H1 (cell line): ENCODE results near the gene UTP25. TPM values are rescaled to one million over a fixed set of nuclear protein-coding genes. Genes with fewer than 3 reads are reported as not detected.

ENCODE experiments used
- BACH1 ChIP-seq: IDR thresholded peaks from 2 replicates; pipeline ENCODE4 v1.6.1; 2012; ENCODE audit warnings: low read length, improper control_type of control experiment
- BCL11A ChIP-seq, 2 experiments: IDR thresholded peaks; one replicate each; pipeline ENCODE4 v1.6.1; 2011; ENCODE audit warnings: low read depth in 2 of 2, low read length in 2 of 2, mild to moderate bottlenecking in 2 of 2
- BRCA1 ChIP-seq: IDR thresholded peaks from 2 replicates; pipeline ENCODE4 v1.6.1; 2012; ENCODE audit warnings: low read depth, low read length, improper control_type of control experiment
- CHD2 ChIP-seq: IDR thresholded peaks from 2 replicates; pipeline ENCODE4 v1.6.1; 2012; ENCODE audit warnings: low read length, improper control_type of control experiment
- JUN ChIP-seq: IDR thresholded peaks from 2 replicates; pipeline ENCODE4 v1.6.1; 2011; ENCODE audit warnings: low read depth, mild to moderate bottlenecking, improper control_type of control experiment, low read length
- NANOG ChIP-seq: IDR thresholded peaks from 2 replicates; pipeline ENCODE4 v1.6.1; 2011; ENCODE audit warnings: low read length, low read depth, mild to moderate bottlenecking, inconsistent platforms; ENCODE audit not compliant: insufficient read depth, poor library complexity, severe bottlenecking
- PHF8 ChIP-seq: fragments of 200-600 bp; sonication (generic); conservative IDR thresholded peaks from 2 replicates; pipeline ENCODE4 v1.7.1; 2012; ENCODE audit warnings: low read depth, mild to moderate bottlenecking, inconsistent platforms, low read length, moderate library complexity
- POLR2A ChIP-seq, 2 experiments: IDR thresholded peaks; 1 replicate in 1 of 2; 2 replicates in 1 of 2; pipeline ENCODE4 v1.6.1; 2011; ENCODE audit warnings: low read depth in 2 of 2, low read length in 2 of 2, mild to moderate bottlenecking in 2 of 2; ENCODE audit errors: control extremely low read depth in 1 of 2
- RNF2 ChIP-seq: fragments of 200-900, 300-1000 bp; sonication (generic); IDR thresholded peaks from 2 replicates; pipeline ENCODE4 v1.7.1; 2016; ENCODE audit warnings: borderline replicate concordance, low read depth, mild to moderate bottlenecking, antibody characterized with exemption, low read length; ENCODE audit not compliant: poor library complexity, severe bottlenecking; ENCODE audit errors: missing control alignments
- SP2 ChIP-seq: IDR thresholded peaks from 2 replicates; pipeline ENCODE4 v1.6.1; 2012; ENCODE audit warnings: mild to moderate bottlenecking, low read length, inconsistent platforms
- TAF7 ChIP-seq: optimal IDR thresholded peaks from 2 replicates; pipeline ENCODE3; 2011; ENCODE audit warnings: low read depth, mild to moderate bottlenecking, inconsistent platforms, low read length, moderate library complexity, borderline replicate concordance
- TEAD4 ChIP-seq: IDR thresholded peaks from 2 replicates; pipeline ENCODE4 v1.6.1; 2012; ENCODE audit warnings: low read depth, low read length, inconsistent platforms, mixed read lengths
- polyA plus RNA-seq, 7 experiments: library from polyadenylated mRNA; depleted of rRNA in 3 of 7; stranded (reverse) in 5 of 7; unstranded in 2 of 7; fragments of >200 nt in 5 of 7; fragments of 200-250 nt in 2 of 7; gene quantifications; 1 replicate in 5 of 7; 2 replicates in 1 of 7; 4 replicates in 1 of 7; pipeline versions ENCODE4 v1.2.1 to v1.2.3, GENCODE V29; 2011 to 2013; ENCODE audit warnings: missing spikeins in 2 of 7, mixed read lengths in 2 of 7
- total RNA-seq: library from RNA; stranded (reverse); fragmentation: NEBNext Ultra II Directional; extraction: Animal tissue kit (Norgen Biotek cat#: 25700); gene quantifications from 2 replicates; pipeline ENCODE4 v1.2.1, GENCODE V29; 2021
- TF ChIP-seq, protein P1 (sequence below): fragments of 300-600 bp; sonication (generic); IDR thresholded peaks from 2 replicates; pipeline ENCODE4 v1.7.1; 2012; ENCODE audit warnings: low read length, moderate library complexity, mild to moderate bottlenecking, inconsistent platforms; ENCODE audit not compliant: insufficient replicate concordance

UTP25 gene
- total and polyA plus RNA-seq, 2 of the 8 experiments (the other 6 are each of a cell fraction or from before 2014, with no cell fraction given), result 4.0 to 7.6 TPM

DNA sequence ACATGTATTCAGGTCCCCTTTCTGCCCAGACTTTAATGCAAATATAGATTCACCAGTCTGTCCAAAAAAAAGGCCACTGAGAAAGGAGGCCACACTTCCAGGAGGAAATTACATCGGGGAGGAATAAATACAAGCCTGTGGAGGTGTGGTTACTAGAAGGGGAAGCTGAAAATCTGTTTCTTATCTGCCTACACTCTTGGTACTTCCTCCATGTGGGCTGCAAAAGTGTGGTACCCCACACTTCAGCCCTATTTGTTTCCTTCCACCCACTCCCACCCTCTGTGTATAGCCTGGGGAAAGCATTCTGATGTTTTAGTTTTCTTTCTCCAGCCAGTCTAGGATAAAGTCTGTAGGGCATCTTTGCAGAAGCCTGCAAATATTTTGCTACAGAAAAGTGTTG lies 38.4 kb downstream of the UTP25 start (continued):
- TF ChIP-seq, protein P1, sequence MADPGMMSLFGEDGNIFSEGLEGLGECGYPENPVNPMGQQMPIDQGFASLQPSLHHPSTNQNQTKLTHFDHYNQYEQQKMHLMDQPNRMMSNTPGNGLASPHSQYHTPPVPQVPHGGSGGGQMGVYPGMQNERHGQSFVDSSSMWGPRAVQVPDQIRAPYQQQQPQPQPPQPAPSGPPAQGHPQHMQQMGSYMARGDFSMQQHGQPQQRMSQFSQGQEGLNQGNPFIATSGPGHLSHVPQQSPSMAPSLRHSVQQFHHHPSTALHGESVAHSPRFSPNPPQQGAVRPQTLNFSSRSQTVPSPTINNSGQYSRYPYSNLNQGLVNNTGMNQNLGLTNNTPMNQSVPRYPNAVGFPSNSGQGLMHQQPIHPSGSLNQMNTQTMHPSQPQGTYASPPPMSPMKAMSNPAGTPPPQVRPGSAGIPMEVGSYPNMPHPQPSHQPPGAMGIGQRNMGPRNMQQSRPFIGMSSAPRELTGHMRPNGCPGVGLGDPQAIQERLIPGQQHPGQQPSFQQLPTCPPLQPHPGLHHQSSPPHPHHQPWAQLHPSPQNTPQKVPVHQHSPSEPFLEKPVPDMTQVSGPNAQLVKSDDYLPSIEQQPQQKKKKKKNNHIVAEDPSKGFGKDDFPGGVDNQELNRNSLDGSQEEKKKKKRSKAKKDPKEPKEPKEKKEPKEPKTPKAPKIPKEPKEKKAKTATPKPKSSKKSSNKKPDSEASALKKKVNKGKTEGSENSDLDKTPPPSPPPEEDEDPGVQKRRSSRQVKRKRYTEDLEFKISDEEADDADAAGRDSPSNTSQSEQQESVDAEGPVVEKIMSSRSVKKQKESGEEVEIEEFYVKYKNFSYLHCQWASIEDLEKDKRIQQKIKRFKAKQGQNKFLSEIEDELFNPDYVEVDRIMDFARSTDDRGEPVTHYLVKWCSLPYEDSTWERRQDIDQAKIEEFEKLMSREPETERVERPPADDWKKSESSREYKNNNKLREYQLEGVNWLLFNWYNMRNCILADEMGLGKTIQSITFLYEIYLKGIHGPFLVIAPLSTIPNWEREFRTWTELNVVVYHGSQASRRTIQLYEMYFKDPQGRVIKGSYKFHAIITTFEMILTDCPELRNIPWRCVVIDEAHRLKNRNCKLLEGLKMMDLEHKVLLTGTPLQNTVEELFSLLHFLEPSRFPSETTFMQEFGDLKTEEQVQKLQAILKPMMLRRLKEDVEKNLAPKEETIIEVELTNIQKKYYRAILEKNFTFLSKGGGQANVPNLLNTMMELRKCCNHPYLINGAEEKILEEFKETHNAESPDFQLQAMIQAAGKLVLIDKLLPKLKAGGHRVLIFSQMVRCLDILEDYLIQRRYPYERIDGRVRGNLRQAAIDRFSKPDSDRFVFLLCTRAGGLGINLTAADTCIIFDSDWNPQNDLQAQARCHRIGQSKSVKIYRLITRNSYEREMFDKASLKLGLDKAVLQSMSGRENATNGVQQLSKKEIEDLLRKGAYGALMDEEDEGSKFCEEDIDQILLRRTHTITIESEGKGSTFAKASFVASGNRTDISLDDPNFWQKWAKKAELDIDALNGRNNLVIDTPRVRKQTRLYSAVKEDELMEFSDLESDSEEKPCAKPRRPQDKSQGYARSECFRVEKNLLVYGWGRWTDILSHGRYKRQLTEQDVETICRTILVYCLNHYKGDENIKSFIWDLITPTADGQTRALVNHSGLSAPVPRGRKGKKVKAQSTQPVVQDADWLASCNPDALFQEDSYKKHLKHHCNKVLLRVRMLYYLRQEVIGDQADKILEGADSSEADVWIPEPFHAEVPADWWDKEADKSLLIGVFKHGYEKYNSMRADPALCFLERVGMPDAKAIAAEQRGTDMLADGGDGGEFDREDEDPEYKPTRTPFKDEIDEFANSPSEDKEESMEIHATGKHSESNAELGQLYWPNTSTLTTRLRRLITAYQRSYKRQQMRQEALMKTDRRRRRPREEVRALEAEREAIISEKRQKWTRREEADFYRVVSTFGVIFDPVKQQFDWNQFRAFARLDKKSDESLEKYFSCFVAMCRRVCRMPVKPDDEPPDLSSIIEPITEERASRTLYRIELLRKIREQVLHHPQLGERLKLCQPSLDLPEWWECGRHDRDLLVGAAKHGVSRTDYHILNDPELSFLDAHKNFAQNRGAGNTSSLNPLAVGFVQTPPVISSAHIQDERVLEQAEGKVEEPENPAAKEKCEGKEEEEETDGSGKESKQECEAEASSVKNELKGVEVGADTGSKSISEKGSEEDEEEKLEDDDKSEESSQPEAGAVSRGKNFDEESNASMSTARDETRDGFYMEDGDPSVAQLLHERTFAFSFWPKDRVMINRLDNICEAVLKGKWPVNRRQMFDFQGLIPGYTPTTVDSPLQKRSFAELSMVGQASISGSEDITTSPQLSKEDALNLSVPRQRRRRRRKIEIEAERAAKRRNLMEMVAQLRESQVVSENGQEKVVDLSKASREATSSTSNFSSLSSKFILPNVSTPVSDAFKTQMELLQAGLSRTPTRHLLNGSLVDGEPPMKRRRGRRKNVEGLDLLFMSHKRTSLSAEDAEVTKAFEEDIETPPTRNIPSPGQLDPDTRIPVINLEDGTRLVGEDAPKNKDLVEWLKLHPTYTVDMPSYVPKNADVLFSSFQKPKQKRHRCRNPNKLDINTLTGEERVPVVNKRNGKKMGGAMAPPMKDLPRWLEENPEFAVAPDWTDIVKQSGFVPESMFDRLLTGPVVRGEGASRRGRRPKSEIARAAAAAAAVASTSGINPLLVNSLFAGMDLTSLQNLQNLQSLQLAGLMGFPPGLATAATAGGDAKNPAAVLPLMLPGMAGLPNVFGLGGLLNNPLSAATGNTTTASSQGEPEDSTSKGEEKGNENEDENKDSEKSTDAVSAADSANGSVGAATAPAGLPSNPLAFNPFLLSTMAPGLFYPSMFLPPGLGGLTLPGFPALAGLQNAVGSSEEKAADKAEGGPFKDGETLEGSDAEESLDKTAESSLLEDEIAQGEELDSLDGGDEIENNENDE, result no peak
- TF ChIP-seq JUN (no peak), POLR2A (IDR thresholded peaks at IDR 0.05; ENCODE audit: control extremely low read depth in 1 of 2, low read depth in 2 of 2, low read length in 2 of 2) (no peak), PHF8 (no peak), NANOG (no peak), RNF2 (no peak), BCL11A (IDR thresholded peaks at IDR 0.05; ENCODE audit: low read depth in 2 of 2, low read length in 2 of 2) (no peak), BACH1 (no peak), TEAD4 (no peak), BRCA1 (no peak), CHD2 (no peak), TAF7 (no peak), SP2 (no peak)
